Calu3 (cell line): ENCODE measurements around the gene GALNT15. TPM values are rescaled to one million over a fixed set of nuclear protein-coding genes. Genes with fewer than 3 reads are reported as not detected.

Experiments
- BruUV-seq: library from RNA; stranded (reverse); fragments of 400-500 nt; replicated peaks from 2 replicates; lab custom pipeline; 2021; lab: Mats Ljungman, UMichigan
- CTCF ChIA-PET: fragments of 300-600 bp; sonication (Branson Sonifier 250); formaldehyde crosslinking; loops from one replicate; lab custom pipeline; 2022; ENCODE audit warnings: antibody characterized with exemption; lab: Charles Lee
- DNase-seq: peaks from one replicate; pipeline ENCODE4 v3.0.0; 2022
- H3K27ac Mint-ChIP-seq: one replicate; pipeline ENCODE4 v1.8.0; 2022; ENCODE audit warnings: mixed read lengths; ENCODE audit not compliant: unreplicated experiment
- H3K27me3 Mint-ChIP-seq: one replicate; pipeline ENCODE4 v1.8.0; 2022; ENCODE audit warnings: mixed read lengths; ENCODE audit not compliant: unreplicated experiment
- H3K36me3 Mint-ChIP-seq: one replicate; pipeline ENCODE4 v1.8.0; 2022; ENCODE audit warnings: mild to moderate bottlenecking, moderate library complexity, mixed read lengths; ENCODE audit not compliant: insufficient read depth, unreplicated experiment
- H3K4me1 Mint-ChIP-seq: one replicate; pipeline ENCODE4 v1.8.0; 2022; ENCODE audit warnings: mild to moderate bottlenecking, low read depth, mixed read lengths; ENCODE audit not compliant: unreplicated experiment
- H3K4me3 Mint-ChIP-seq: one replicate; pipeline ENCODE4 v1.8.0; 2022; ENCODE audit warnings: mild to moderate bottlenecking, low read depth, moderate library complexity, mixed read lengths; ENCODE audit not compliant: unreplicated experiment
- H3K9me3 Mint-ChIP-seq: one replicate; pipeline ENCODE4 v1.8.0; 2022; ENCODE audit warnings: low read depth, mixed read lengths; ENCODE audit not compliant: unreplicated experiment
- CTCF ChIP-seq: fragments of 200-600 bp; IDR thresholded peaks from one replicate; pipeline ENCODE4 v1.8.0; 2022; ENCODE audit warnings: antibody characterized with exemption; ENCODE audit not compliant: unreplicated experiment
- intact Hi-C: fragments of 100-400 bp; cut with micrococcal nuclease; formaldehyde crosslinking; loops from one replicate; pipeline ENCODE4 v1.10.0; 2022; ENCODE audit not compliant: unreplicated experiment
- total RNA-seq: library from RNA; stranded (reverse); gene quantifications from 2 replicates; pipeline ENCODE4 v1.2.3, GENCODE V29; 2022

Gene GALNT15
- total RNA-seq, 1 experiment from 2014 or later: not detected

- Mint-ChIP-seq H3K4me1 (no peaks in the 10 kb centered on the region), H3K9me3 (no peaks in the 10 kb centered on the region), H3K4me3 (no peak overlapping the region), H3K27me3 (peaks cover 21% of the 10 kb centered on the region), H3K36me3 (no peaks in the 10 kb centered on the region), H3K27ac (no peak overlapping the region)
- intact Hi-C loops: no loop called here
- CTCF ChIA-PET: no interaction called here
- no peak for TF ChIP-seq CTCF
- DNase-seq: no peak
- no TSS peak for BruUV-seq
These were observed 48.1 kb downstream of the GALNT15 start for GRCh38 chr3:16222547-16222946.

GRCh38 chr3:16224325-16224724 is 49.8 kb downstream of the GALNT15 start:
- Mint-ChIP-seq H3K36me3 (no peaks in the 10 kb centered on the region), H3K4me3 (no peak overlapping the region), H3K4me1 (no peaks in the 10 kb centered on the region), H3K9me3 (no peaks in the 10 kb centered on the region), H3K27ac (no peak overlapping the region), H3K27me3 (peaks cover 5% of the 10 kb centered on the region)
- no peak for TF ChIP-seq CTCF
- CTCF ChIA-PET: no interaction called here
- BruUV-seq: no TSS peak
- DNase-seq: no peak
- intact Hi-C loops: no loop called here

GRCh38 chr3:16227566-16227965 is 53.1 kb downstream of the GALNT15 start:
- no peak overlapping the region for H3K27ac Mint-ChIP-seq
- H3K9me3 Mint-ChIP-seq: no peaks in the 10 kb centered on the region
- H3K4me1 Mint-ChIP-seq: no peaks in the 10 kb centered on the region
- TF ChIP-seq CTCF: no peak
- no peaks in the 10 kb centered on the region for H3K27me3 Mint-ChIP-seq
- no peak overlapping the region for H3K4me3 Mint-ChIP-seq
- intact Hi-C loops: no loop called here
- no TSS peak for BruUV-seq
- no peak for DNase-seq
- no peaks in the 10 kb centered on the region for H3K36me3 Mint-ChIP-seq
- CTCF ChIA-PET: no interaction called here

- no peak overlapping the region for H3K27ac Mint-ChIP-seq
- DNase-seq: no peak
- CTCF ChIA-PET: no interaction called here
- no peak overlapping the region for H3K4me3 Mint-ChIP-seq
- no peaks in the 10 kb centered on the region for H3K9me3 Mint-ChIP-seq
- no TSS peak for BruUV-seq
- intact Hi-C loops: no loop called here
- H3K27me3 Mint-ChIP-seq: peaks cover 9% of the 10 kb centered on the region
- TF ChIP-seq CTCF: no peak
- H3K4me1 Mint-ChIP-seq: no peaks in the 10 kb centered on the region
- H3K36me3 Mint-ChIP-seq: no peaks in the 10 kb centered on the region
These were observed 55.2 kb downstream of the GALNT15 start for GRCh38 chr3:16229681-16230080.
